Measurements from ENCODE around the gene DOCK4. TPM values are rescaled to one million over a fixed set of nuclear protein-coding genes. Genes with fewer than 3 reads are reported as not detected.

Gene DOCK4
- total and polyA plus RNA-seq, 3 donors from 2014 or later = 5.4 to 17.1 (median 12.4) TPM

- no peak for DNase-seq
- no peak for TF ChIP-seq CTCF (IDR thresholded peaks at IDR 0.05)
- no peak for TF ChIP-seq POLR2A (IDR thresholded peaks at IDR 0.05)
- Histone ChIP-seq H3K9me3 (no peaks in the 10 kb centered on the region), H3K36me3 (ENCODE audit: low read depth, missing control alignments) (no peaks in the 10 kb centered on the region), H3K4me1 (no peaks in the 10 kb centered on the region), H3K4me3 (no peak overlapping the region), H3K27ac (no peak overlapping the region), H3K27me3 (no peaks in the 10 kb centered on the region)
- WGBS, 2 donors = 93 to 96% methylated on average over 3 of the region's 3 CpGs
- intact Hi-C loops (cut with DNase I; ENCODE audit: low total_unique reads) = no loop called here
These were observed 421.1 kb downstream of the DOCK4 start for GRCh38 chr7:111785076-111785475.

- TF ChIP-seq CTCF (IDR thresholded peaks at IDR 0.05) (no peak), POLR2A (IDR thresholded peaks at IDR 0.05) (no peak)
- Histone ChIP-seq H3K27ac (no peak overlapping the region), H3K36me3 (ENCODE audit: low read depth, missing control alignments) (no peaks in the 10 kb centered on the region), H3K9me3 (no peaks in the 10 kb centered on the region), H3K4me3 (no peak overlapping the region), H3K4me1 (no peaks in the 10 kb centered on the region), H3K27me3 (no peaks in the 10 kb centered on the region)
- 81% methylated on average over 2 of the region's 2 CpGs for WGBS, 2 donors
- intact Hi-C loops (cut with DNase I; ENCODE audit: low total_unique reads) = no loop called here
- no peak for DNase-seq
These were observed 421.9 kb downstream of the DOCK4 start for GRCh38 chr7:111784296-111784695.

- intact Hi-C loops (cut with DNase I; ENCODE audit: low total_unique reads) = no loop called here
- no peak for TF ChIP-seq CTCF (IDR thresholded peaks at IDR 0.05)
- TF ChIP-seq POLR2A (IDR thresholded peaks at IDR 0.05) = no peak
- no peak for DNase-seq
- Histone ChIP-seq H3K27ac (no peak overlapping the region), H3K36me3 (ENCODE audit: low read depth, missing control alignments) (no peaks in the 10 kb centered on the region), H3K4me1 (no peaks in the 10 kb centered on the region), H3K4me3 (no peak overlapping the region), H3K9me3 (no peaks in the 10 kb centered on the region), H3K27me3 (no peaks in the 10 kb centered on the region)
- WGBS, 2 donors = 91 to 96% methylated on average over 5 of the region's 5 CpGs
These were observed 422.3 kb downstream of the DOCK4 start for GRCh38 chr7:111783854-111784253.

- Histone ChIP-seq H3K9me3 (no peaks in the 10 kb centered on the region), H3K36me3 (ENCODE audit: low read depth, missing control alignments) (no peaks in the 10 kb centered on the region), H3K27ac (no peak overlapping the region), H3K27me3 (no peaks in the 10 kb centered on the region), H3K4me1 (no peaks in the 10 kb centered on the region), H3K4me3 (no peak overlapping the region)
- no peak for DNase-seq
- 91 to 100% methylated on average over 1 of the region's 1 CpG for WGBS, 2 donors
- TF ChIP-seq CTCF (IDR thresholded peaks at IDR 0.05) (no peak), POLR2A (IDR thresholded peaks at IDR 0.05) (no peak)
- intact Hi-C loops (cut with DNase I; ENCODE audit: low total_unique reads) = no loop called here
These were observed 425.7 kb downstream of the DOCK4 start for GRCh38 chr7:111780527-111780926.

GRCh38 chr7:111775206-111775605, 431.0 kb downstream of the DOCK4 start:
- intact Hi-C loops (cut with DNase I; ENCODE audit: low total_unique reads) = no loop called here
- TF ChIP-seq CTCF (IDR thresholded peaks at IDR 0.05) (no peak), POLR2A (IDR thresholded peaks at IDR 0.05) (no peak)

More at GRCh38 chr7:111775206-111775605, 431.0 kb downstream of the DOCK4 start:
- H3K4me3 ChIP-seq = no peak overlapping the region
- H3K27me3 ChIP-seq = no peaks in the 10 kb centered on the region
- H3K9me3 ChIP-seq = no peaks in the 10 kb centered on the region
- no peaks in the 10 kb centered on the region for H3K36me3 ChIP-seq (ENCODE audit: low read depth, missing control alignments)
- H3K27ac ChIP-seq = no peak overlapping the region
- no peak for DNase-seq
- H3K4me1 ChIP-seq = no peaks in the 10 kb centered on the region
- 63 to 65% methylated on average over 1 of the region's 1 CpG for WGBS, 2 donors

Data from testis (tissue), 3 donors.